Mucosa of descending colon (tissue), 3 donors: ENCODE data around the gene EZH2. TPM values are rescaled to one million over a fixed set of nuclear protein-coding genes. Genes with fewer than 3 reads are reported as not detected.

ENCODE experiments used
- ATAC-seq: fragments of 200-7000 bp; cut with Tn5 transposase; one replicate; pipeline ENCODE4 v1.9.1; 2020; ENCODE audit warnings: mild to moderate bottlenecking, moderate library complexity
- DNase-seq, 3 donors: peaks; one replicate each; pipeline ENCODE4 v3.0.0-alpha.2; 2020
- H3K36me3 ChIP-seq: fragments of 200-600 bp; one replicate; pipeline ENCODE4 v1.8.0; 2021; ENCODE audit warnings: low read depth, mild to moderate bottlenecking
- H3K4me1 ChIP-seq: fragments of 200-600 bp; one replicate; pipeline ENCODE4 v1.8.0; 2021; ENCODE audit warnings: low read depth, mild to moderate bottlenecking
- H3K4me3 ChIP-seq: fragments of 200-600 bp; one replicate; pipeline ENCODE4 v1.8.0; 2021; ENCODE audit warnings: mild to moderate bottlenecking
- H3K9me3 ChIP-seq: fragments of 200-600 bp; one replicate; pipeline ENCODE4 v1.8.0; 2021; ENCODE audit warnings: mild to moderate bottlenecking
- intact Hi-C, 2 donors: fragments of 100-400 bp; cut with DNase I in 1 of 2; cut with micrococcal nuclease in 1 of 2; formaldehyde crosslinking; loops; one replicate each; pipeline versions ENCODE4 v1.11.0 to v1.11.1; 2022; cut with DNase I, micrococcal nuclease
- total RNA-seq, 3 donors: library from RNA; stranded (reverse); fragmentation: NEBNext Ultra II Directional in 2 of 3; extraction: Animal tissue kit (Norgen Biotek cat#: 25700) in 2 of 3; gene quantifications; one replicate each; pipeline versions ENCODE4 v1.2.1 to v1.2.4, GENCODE V29; 2021 to 2023
- TF ChIP-seq, protein P1 (sequence below): fragments of 200-600 bp; IDR thresholded peaks from one replicate; pipeline ENCODE4 v1.8.0; 2022; ENCODE audit warnings: antibody characterized with exemption, mild to moderate bottlenecking
- donor health status: DM: no; HTN: no; CAD: no; lungs with moderate emphysema.
- donor health status: DM: no; HTN: no; CAD: no.
- donor health status: DM: no; HTN: yes; CAD: no.

EZH2 gene
- total RNA-seq, 3 donors from 2014 or later, result 4.7 to 18.1 (median 10.5) TPM

DNA sequence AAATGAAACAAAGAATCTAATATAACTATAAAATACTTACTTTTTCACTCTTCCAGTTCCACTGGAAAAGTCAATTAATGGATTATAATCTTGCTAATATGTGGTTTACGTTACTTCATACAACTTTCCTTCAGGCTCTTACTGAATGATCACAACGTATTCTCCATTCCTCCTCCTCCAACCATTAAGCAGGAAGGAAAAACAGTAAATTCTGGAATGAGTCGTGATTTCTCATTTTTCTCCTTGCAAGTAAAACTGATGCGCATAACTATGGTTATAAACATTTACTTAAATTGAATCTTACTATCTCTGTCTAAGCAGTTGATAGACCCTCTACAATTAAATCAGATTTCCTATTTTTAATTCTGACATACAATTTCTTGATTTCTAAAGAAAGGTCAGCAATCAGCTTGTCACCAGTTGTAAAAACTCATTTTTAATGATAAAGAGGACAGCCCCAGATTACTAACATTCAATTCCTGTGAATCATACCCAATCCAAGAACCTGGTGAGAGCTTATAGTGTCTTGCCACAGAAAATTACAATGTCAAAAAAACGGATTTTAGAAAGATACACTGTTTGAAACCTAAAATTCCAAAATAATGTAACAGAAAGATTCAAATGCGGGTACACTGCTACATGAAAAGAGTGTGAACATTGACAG lies 64.3 kb downstream of the EZH2 start:
- ATAC-seq (no peak), DNase-seq (no peak)
- TF ChIP-seq, protein P1, sequence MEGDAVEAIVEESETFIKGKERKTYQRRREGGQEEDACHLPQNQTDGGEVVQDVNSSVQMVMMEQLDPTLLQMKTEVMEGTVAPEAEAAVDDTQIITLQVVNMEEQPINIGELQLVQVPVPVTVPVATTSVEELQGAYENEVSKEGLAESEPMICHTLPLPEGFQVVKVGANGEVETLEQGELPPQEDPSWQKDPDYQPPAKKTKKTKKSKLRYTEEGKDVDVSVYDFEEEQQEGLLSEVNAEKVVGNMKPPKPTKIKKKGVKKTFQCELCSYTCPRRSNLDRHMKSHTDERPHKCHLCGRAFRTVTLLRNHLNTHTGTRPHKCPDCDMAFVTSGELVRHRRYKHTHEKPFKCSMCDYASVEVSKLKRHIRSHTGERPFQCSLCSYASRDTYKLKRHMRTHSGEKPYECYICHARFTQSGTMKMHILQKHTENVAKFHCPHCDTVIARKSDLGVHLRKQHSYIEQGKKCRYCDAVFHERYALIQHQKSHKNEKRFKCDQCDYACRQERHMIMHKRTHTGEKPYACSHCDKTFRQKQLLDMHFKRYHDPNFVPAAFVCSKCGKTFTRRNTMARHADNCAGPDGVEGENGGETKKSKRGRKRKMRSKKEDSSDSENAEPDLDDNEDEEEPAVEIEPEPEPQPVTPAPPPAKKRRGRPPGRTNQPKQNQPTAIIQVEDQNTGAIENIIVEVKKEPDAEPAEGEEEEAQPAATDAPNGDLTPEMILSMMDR, result no peak
- Histone ChIP-seq H3K4me3 (no peak overlapping the region), H3K36me3 (no peaks in the 10 kb centered on the region), H3K4me1 (no peaks in the 10 kb centered on the region), H3K9me3 (no peaks in the 10 kb centered on the region)
- intact Hi-C loops, result no loop called here

DNA sequence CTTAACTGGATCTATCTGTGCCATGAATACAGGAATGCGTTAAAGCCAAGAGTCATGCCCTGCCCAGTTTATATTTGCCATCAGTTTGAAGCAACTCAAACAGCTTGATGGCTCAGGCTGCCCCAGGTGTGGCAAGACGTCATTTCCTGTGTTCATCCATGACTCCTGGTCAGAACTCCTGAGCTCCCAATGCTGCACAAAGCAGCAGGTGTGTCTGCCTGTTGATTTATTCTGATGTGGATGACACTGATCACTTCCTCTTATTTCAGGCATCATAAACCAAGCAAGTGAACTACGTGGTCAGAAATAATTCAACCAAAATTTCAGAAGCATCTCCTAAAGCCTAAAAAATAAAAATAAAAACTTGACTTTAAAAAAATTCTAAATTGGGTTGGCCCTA lies 68.5 kb downstream of the EZH2 start:
- DNase-seq (peak in 1 of 3 donors; percentile 42), ATAC-seq (peak; percentile 92)
- no peaks in the 10 kb centered on the region for H3K9me3 ChIP-seq
- TF ChIP-seq, protein P1, result no peak
- intact Hi-C loops, result no loop called here
- no peak overlapping the region for H3K4me3 ChIP-seq
- H3K36me3 ChIP-seq, result no peaks in the 10 kb centered on the region
- no peaks in the 10 kb centered on the region for H3K4me1 ChIP-seq

DNA sequence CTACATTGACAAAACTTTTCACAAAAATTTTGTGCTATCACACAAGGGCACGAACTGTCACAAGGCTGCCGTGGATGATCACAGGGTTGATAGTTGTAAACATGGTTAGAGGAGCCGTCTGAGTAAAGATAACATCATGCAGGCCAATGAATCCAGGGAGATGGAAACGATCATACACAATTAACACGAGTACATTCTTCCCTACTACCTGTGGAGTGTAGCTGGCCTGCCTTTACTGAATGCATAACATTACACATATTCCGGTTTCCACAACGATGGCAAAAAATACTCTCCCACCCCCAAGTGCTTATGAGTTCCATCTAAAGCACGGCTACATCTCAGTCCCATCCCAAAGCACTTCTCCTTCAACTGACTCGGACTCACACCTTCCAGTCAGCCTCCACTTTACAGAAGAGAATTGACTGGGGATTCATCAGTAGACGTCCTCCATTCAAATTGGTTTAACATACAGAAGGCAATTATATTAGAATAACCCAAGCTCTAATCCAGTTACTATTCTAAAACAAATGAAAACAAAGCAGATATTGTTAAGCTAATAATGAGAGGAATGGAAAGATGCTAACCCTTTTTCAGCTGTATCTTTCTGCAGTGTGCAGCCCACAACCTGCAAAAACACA lies 69.0 kb downstream of the EZH2 start:
- no peak overlapping the region for H3K4me3 ChIP-seq
- H3K36me3 ChIP-seq, result no peaks in the 10 kb centered on the region
- no peaks in the 10 kb centered on the region for H3K4me1 ChIP-seq
- intact Hi-C loops, result no loop called here
- DNase-seq, result no peak
- TF ChIP-seq, protein P1, result no peak
- H3K9me3 ChIP-seq, result no peaks in the 10 kb centered on the region
- no peak for ATAC-seq

DNA sequence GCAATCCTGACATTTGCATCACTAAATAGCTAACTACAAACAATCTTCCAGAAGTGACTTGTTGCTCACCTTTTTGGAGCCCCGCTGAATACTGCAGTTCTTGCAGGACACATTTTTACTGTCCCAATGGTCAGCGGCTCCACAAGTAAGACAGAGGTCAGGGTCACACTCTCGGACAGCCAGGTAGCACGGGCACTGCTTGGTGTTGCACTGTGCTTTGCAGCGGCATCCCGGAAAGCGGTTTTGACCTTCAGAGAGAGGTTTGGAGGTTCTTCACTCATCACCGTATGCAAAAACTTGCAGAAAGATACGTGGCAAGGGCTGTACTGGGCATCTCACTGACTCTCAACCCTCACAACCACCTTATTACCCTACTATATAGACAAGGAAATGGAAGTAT lies 70.2 kb downstream of the EZH2 start:
- Histone ChIP-seq H3K36me3 (no peaks in the 10 kb centered on the region), H3K4me1 (no peaks in the 10 kb centered on the region), H3K9me3 (no peaks in the 10 kb centered on the region), H3K4me3 (no peak overlapping the region)
- DNase-seq (no peak), ATAC-seq (no peak)
- intact Hi-C loops, result no loop called here
- TF ChIP-seq, protein P1, result no peak

DNA sequence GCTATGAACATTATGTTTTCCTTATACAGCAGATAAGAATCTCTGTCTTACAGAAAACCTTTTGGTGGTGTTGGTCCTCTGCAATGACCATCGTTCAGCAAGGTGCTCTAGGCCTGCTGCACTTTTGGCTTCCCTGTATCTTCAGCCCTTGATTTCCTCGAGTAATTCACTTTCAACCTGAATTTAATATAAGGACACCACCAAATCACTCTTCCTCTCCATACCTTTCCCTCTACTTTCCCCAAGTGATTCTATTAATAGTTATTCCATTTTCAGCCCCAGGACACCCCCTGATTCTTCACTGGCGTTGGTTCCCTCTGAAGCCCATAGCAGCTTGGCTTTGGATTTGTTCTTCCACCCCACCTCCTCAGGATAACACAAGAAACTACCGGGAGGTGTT lies 72.2 kb downstream of the EZH2 start:
- ATAC-seq (no peak), DNase-seq (no peak)
- Histone ChIP-seq H3K36me3 (no peaks in the 10 kb centered on the region), H3K4me3 (no peak overlapping the region), H3K9me3 (no peaks in the 10 kb centered on the region), H3K4me1 (no peaks in the 10 kb centered on the region)
- intact Hi-C loops, result no loop called here
- TF ChIP-seq, protein P1, result no peak
